HEK293 (cell line): ENCODE measurements around the gene KPNA1.

Source experiments
- SCRT2 ChIP-seq: fragments of 450-650 bp; formaldehyde crosslinking; IDR thresholded peaks from 2 replicates; pipeline ENCODE4 v1.5.1; 2016; ENCODE audit warnings: missing biosample characterization, missing genetic modification characterization
- SETDB1 ChIP-seq: IDR thresholded peaks from one replicate; pipeline ENCODE4 v1.6.1; 2017; ENCODE audit warnings: mild to moderate bottlenecking, low read length, moderate library complexity, mixed read lengths; ENCODE audit not compliant: insufficient read length
- ZBTB21 ChIP-seq: fragments of 450-650 bp; formaldehyde crosslinking; IDR thresholded peaks from 2 replicates; pipeline ENCODE4 v1.5.1; 2017; ENCODE audit warnings: missing biosample characterization, missing genetic modification characterization
- ZBTB7A ChIP-seq: fragments of 450-650 bp; formaldehyde crosslinking; IDR thresholded peaks from 2 replicates; pipeline ENCODE4 v1.5.1; 2016; ENCODE audit warnings: low read depth, missing biosample characterization, missing genetic modification characterization
- ZNF707 ChIP-seq: fragments of 450-650 bp; formaldehyde crosslinking; IDR thresholded peaks from 2 replicates; pipeline ENCODE4 v1.5.1; 2016; ENCODE audit warnings: missing biosample characterization, missing genetic modification characterization
- TF ChIP-seq, protein P1 (sequence below): fragments of 450-650 bp; formaldehyde crosslinking; IDR thresholded peaks from 2 replicates; pipeline ENCODE4 v1.5.1; 2016; ENCODE audit warnings: missing biosample characterization, missing genetic modification characterization

DNA sequence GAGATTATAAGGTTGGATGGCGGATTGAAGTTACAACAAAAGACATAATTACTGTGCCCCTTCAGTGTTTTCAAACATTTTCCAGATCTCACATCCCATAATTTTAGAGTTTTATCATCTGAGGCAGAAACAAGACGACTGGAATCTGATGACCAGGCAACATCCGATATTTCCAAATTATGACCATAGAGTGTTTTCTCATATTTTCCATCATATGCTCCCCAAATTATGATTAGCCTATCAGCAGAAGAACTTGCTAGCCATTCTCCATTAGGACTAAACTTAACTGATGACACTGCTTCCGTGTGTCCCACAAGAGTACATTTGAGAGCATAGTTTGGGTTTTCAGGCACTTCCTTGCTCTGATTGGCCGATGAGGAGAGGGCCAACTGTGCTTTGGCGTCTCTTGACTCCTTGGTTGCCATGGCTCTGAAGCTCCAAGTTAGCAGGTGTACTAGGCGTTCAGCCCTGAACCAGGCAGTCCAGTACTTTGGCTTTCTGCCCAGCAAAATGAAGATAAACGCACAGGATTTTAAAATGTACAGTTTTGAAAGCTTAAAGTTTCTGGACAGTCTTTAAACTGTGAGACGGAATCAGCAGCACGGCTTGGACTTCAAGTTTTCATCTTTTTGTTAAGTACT, 99.5 kb downstream of the KPNA1 start:
- TF ChIP-seq, protein P1, sequence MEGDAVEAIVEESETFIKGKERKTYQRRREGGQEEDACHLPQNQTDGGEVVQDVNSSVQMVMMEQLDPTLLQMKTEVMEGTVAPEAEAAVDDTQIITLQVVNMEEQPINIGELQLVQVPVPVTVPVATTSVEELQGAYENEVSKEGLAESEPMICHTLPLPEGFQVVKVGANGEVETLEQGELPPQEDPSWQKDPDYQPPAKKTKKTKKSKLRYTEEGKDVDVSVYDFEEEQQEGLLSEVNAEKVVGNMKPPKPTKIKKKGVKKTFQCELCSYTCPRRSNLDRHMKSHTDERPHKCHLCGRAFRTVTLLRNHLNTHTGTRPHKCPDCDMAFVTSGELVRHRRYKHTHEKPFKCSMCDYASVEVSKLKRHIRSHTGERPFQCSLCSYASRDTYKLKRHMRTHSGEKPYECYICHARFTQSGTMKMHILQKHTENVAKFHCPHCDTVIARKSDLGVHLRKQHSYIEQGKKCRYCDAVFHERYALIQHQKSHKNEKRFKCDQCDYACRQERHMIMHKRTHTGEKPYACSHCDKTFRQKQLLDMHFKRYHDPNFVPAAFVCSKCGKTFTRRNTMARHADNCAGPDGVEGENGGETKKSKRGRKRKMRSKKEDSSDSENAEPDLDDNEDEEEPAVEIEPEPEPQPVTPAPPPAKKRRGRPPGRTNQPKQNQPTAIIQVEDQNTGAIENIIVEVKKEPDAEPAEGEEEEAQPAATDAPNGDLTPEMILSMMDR: no peak
- TF ChIP-seq ZBTB21 (tag by site-specific recombination) (no peak), SCRT2 (no peak), ZNF707 (no peak), SETDB1 (no peak), ZBTB7A (tag by site-specific recombination) (no peak)
